Lung (tissue), 12 donors: ENCODE measurements around the gene MYO18B. TPM values are rescaled to one million over a fixed set of nuclear protein-coding genes. Genes with fewer than 3 reads are reported as not detected.

Source experiments
- ATAC-seq: fragments of 200-7000 bp; cut with Tn5 transposase; one replicate; pipeline ENCODE4 v1.9.1; 2020; ENCODE audit warnings: moderate number of reproducible peaks; ENCODE audit not compliant: insufficient read depth, low FRiP score
- DNase-seq, 3 donors: peaks; one replicate each; pipeline ENCODE4 v3.0.0-alpha.2; 2013 to 2017
- H3K27ac ChIP-seq, 2 donors: one replicate each; pipeline ENCODE4 v1.5.1; 2013; ENCODE audit warnings: mild to moderate bottlenecking in 2 of 2, moderate library complexity in 2 of 2, control low read depth in 1 of 2, inconsistent platforms in 1 of 2, low read depth in 1 of 2, low read length in 1 of 2
- H3K27me3 ChIP-seq, 3 donors: one replicate each; pipeline ENCODE4 v1.5.1; 2013; ENCODE audit warnings: low read length in 2 of 3; ENCODE audit not compliant: control insufficient read depth in 3 of 3, insufficient read depth in 3 of 3
- H3K36me3 ChIP-seq, 4 donors: one replicate each; pipeline ENCODE4 v1.5.1; 2013; ENCODE audit warnings: low read length in 4 of 4, mild to moderate bottlenecking in 1 of 4, moderate library complexity in 1 of 4; ENCODE audit not compliant: control insufficient read depth in 4 of 4, insufficient read depth in 4 of 4
- H3K4me1 ChIP-seq, 5 donors: one replicate each; pipeline ENCODE4 v1.5.1; 2013; ENCODE audit warnings: low read length in 5 of 5, mild to moderate bottlenecking in 2 of 5, moderate library complexity in 1 of 5; ENCODE audit not compliant: control insufficient read depth in 5 of 5, insufficient read depth in 5 of 5
- H3K4me3 ChIP-seq: one replicate; pipeline ENCODE4 v1.5.1; 2013; ENCODE audit warnings: mild to moderate bottlenecking, control low read depth, moderate library complexity
- H3K9ac ChIP-seq, 2 donors: one replicate each; pipeline ENCODE4 v1.5.1; 2013; ENCODE audit warnings: low read length in 2 of 2, control low read depth in 1 of 2; ENCODE audit not compliant: insufficient read depth in 1 of 2
- H3K9me3 ChIP-seq, 4 donors: one replicate each; pipeline ENCODE4 v1.5.1; 2013; ENCODE audit warnings: low read length in 3 of 4, mild to moderate bottlenecking in 1 of 4, moderate library complexity in 1 of 4; ENCODE audit not compliant: control insufficient read depth in 4 of 4, insufficient read depth in 3 of 4
- WGBS, 2 donors: extraction: QIAGEN DNeasy Blood & Tissue Kit; methylation state at CpG; one replicate each; pipeline ENCODE4 v1.1.7; 2013; 5-methylcytosine and 5-hydroxymethylcytosine counted together
- polyA plus RNA-seq, 2 donors: library from polyadenylated mRNA; stranded (reverse); fragments of 200-250 nt; gene quantifications; one replicate each; pipeline ENCODE4 v1.2.1, GENCODE V29; 2013
- total RNA-seq, 2 donors: library from RNA; depleted of rRNA in 1 of 2; stranded (reverse); fragments of >200 nt in 1 of 2; gene quantifications; one replicate each; pipeline ENCODE4 v1.2.1, GENCODE V29; 2014 to 2021
- TF ChIP-seq, protein P1 (sequence below): IDR thresholded peaks from 2 replicates; pipeline ENCODE4 v1.5.1; 2012; ENCODE audit warnings: mild to moderate bottlenecking; ENCODE audit errors: control extremely low read depth, extremely low read depth
- donor health status: control.
- donor health status: control.
- donor health status: Bipolar disorder and iron deficiency.
- donor health status: healthy.
- donor health status: DM: yes; HTN: yes; CAD: no.

MYO18B gene
- total and polyA plus RNA-seq, 4 donors = 0.02 to 0.71 (median 0.07) TPM

DNA sequence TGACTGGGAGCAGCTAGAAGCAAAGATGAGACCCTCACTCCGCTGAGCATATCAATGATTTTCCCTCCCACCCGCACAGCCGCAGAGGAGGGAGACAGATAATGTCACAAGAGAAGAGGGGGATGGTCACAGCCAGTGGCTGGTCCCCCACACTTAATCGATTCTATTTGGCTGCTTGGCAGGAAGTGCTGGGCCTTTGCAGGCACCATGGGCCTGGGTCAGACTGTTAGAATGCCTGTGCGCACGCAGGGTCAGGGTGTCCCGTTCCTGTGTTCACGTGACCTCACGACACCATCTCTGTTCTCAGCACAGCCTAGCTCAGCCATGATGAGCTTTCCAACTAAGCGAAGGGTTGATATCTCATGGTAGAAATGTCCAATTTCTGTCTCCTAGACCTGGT is 107.0 kb downstream of the MYO18B start:
- peaks cover 0 to 3% (median 0%) of the 10 kb centered on the region in 3 donors for H3K27me3 ChIP-seq
- peaks cover 0 to 9% (median 0%) of the 10 kb centered on the region in 5 donors for H3K4me1 ChIP-seq
- no peak for ATAC-seq
- TF ChIP-seq, protein P1, sequence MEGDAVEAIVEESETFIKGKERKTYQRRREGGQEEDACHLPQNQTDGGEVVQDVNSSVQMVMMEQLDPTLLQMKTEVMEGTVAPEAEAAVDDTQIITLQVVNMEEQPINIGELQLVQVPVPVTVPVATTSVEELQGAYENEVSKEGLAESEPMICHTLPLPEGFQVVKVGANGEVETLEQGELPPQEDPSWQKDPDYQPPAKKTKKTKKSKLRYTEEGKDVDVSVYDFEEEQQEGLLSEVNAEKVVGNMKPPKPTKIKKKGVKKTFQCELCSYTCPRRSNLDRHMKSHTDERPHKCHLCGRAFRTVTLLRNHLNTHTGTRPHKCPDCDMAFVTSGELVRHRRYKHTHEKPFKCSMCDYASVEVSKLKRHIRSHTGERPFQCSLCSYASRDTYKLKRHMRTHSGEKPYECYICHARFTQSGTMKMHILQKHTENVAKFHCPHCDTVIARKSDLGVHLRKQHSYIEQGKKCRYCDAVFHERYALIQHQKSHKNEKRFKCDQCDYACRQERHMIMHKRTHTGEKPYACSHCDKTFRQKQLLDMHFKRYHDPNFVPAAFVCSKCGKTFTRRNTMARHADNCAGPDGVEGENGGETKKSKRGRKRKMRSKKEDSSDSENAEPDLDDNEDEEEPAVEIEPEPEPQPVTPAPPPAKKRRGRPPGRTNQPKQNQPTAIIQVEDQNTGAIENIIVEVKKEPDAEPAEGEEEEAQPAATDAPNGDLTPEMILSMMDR = no peak
- H3K27ac ChIP-seq = no peak overlapping the region
- peaks cover 0 to 10% (median 0%) of the 10 kb centered on the region in 4 donors for H3K36me3 ChIP-seq
- peaks cover 0 to 3% (median 0%) of the 10 kb centered on the region in 4 donors for H3K9me3 ChIP-seq
- 78 to 87% methylated on average over 10 of the region's 10 CpGs for whole genome bisulfite sequencing, 2 donors
- H3K4me3 ChIP-seq = no peak overlapping the region
- no peak for DNase-seq
- H3K9ac ChIP-seq = no peak overlapping the region

- TF ChIP-seq, protein P1 = no peak
- peaks cover 0 to 3% (median 0%) of the 10 kb centered on the region in 3 donors for H3K27me3 ChIP-seq
- H3K4me1 ChIP-seq = peaks cover 0 to 5% (median 0%) of the 10 kb centered on the region in 5 donors
- DNase-seq = no peak
- 76 to 84% methylated on average over 6 of the region's 6 CpGs for WGBS, 2 donors
- no peak overlapping the region for H3K27ac ChIP-seq
- H3K4me3 ChIP-seq = no peak overlapping the region
- H3K9ac ChIP-seq = no peak overlapping the region
- H3K36me3 ChIP-seq = peaks cover 0 to 10% (median 0%) of the 10 kb centered on the region in 4 donors
- H3K9me3 ChIP-seq = peaks cover 0 to 3% (median 0%) of the 10 kb centered on the region in 4 donors
- no peak for ATAC-seq
Measured at GRCh38 chr22:25849522-25849921, 107.5 kb downstream of the MYO18B start.

DNA sequence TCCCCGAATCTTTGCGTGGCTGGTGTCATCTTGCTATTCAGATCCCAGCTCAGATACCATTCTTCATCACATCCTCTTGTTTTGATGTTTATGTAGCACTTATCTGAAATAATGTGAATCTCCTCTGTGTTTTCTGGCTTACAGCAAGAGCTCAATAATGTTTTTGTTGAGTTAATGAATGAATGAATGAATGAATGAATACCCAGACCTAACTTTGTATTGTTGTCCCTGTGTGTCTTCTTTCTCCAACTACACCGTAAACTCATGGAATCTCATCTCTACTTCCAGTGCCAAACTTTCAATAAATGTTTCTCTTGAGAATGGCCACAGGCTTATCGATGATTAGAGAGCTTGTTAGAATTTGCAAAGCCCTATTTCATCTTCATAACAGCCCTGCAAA is 110.2 kb downstream of the MYO18B start:
- Histone ChIP-seq H3K27me3 (peaks cover 0 to 3% (median 0%) of the 10 kb centered on the region in 3 donors), H3K36me3 (peaks cover 0 to 15% (median 0%) of the 10 kb centered on the region in 4 donors), H3K4me3 (no peak overlapping the region), H3K9ac (no peak overlapping the region), H3K4me1 (no peaks in the 10 kb centered on the region), H3K9me3 (peaks cover 0 to 3% (median 0%) of the 10 kb centered on the region in 4 donors), H3K27ac (no peak overlapping the region)
- ATAC-seq = no peak
- no peak for DNase-seq
- TF ChIP-seq, protein P1 = no peak
- WGBS, 2 donors = 72 to 85% methylated on average over 4 of the region's 4 CpGs

DNA sequence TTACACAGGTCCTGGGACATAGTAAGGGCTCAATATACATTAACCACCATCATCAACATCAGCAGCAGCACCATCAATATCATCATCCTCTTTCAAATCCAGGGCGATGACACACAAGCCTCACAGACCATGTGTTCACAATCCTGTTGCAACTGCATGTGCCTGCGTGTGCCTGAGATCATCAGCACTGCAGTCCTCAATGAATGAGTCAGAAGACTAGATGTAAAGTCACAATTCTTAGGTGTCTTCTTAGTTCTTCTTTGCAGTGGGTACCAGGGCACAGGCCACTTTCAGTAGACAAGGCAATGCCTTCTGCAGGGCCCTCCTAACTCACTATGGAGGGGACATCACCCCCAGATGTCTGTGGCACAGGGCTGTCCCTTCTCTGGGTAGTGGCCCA is 111.1 kb downstream of the MYO18B start:
- no peak overlapping the region for H3K9ac ChIP-seq
- DNase-seq (no peak), ATAC-seq (no peak)
- peaks cover 0 to 3% (median 0%) of the 10 kb centered on the region in 3 donors for H3K27me3 ChIP-seq
- peaks cover 0 to 17% (median 0%) of the 10 kb centered on the region in 4 donors for H3K36me3 ChIP-seq
- TF ChIP-seq, protein P1 = no peak
- no peak overlapping the region for H3K27ac ChIP-seq
- H3K9me3 ChIP-seq = peaks cover 0 to 3% (median 0%) of the 10 kb centered on the region in 4 donors
- 75 to 84% methylated on average over 2 of the region's 2 CpGs for WGBS, 2 donors
- no peaks in the 10 kb centered on the region for H3K4me1 ChIP-seq
- no peak overlapping the region for H3K4me3 ChIP-seq
